GM23248 (cell line): ENCODE results near the gene FRMD3. TPM values are rescaled to one million over a fixed set of nuclear protein-coding genes. Genes with fewer than 3 reads are reported as not detected.

Experiments used
- DNase-seq: peaks from one replicate; pipeline ENCODE4 v3.0.0-alpha.2; 2015
- H2AFZ ChIP-seq: fragments of 200-600 bp; sonication (generic); 2 replicates; pipeline ENCODE4 v1.6.1; 2016; ENCODE audit warnings: antibody characterized with exemption
- H3F3A ChIP-seq: fragments of 200-600 bp; sonication (generic); 2 replicates; pipeline ENCODE4 v1.6.1; 2016; ENCODE audit warnings: mild to moderate bottlenecking, antibody characterized with exemption, mixed run types; ENCODE audit not compliant: insufficient read depth
- H3K27ac ChIP-seq: fragments of 200-600 bp; sonication (generic); 2 replicates; pipeline ENCODE4 v1.5.1; 2016; ENCODE audit warnings: mild to moderate bottlenecking
- H3K27me3 ChIP-seq: fragments of 200-600 bp; sonication (generic); replicated peaks from 2 replicates; pipeline ENCODE4 v1.6.1; 2016; ENCODE audit warnings: mild to moderate bottlenecking; ENCODE audit not compliant: insufficient read depth
- H3K36me3 ChIP-seq: fragments of 200-600 bp; sonication (generic); 2 replicates; pipeline ENCODE4 v1.6.1; 2016; ENCODE audit warnings: low read depth, mild to moderate bottlenecking
- H3K4me1 ChIP-seq: fragments of 200-600 bp; sonication (generic); 2 replicates; pipeline ENCODE4 v1.6.1; 2016; ENCODE audit warnings: mild to moderate bottlenecking; ENCODE audit not compliant: insufficient read depth
- H3K4me2 ChIP-seq: fragments of 200-600 bp; sonication (generic); one replicate; pipeline ENCODE4 v1.6.1; 2016; ENCODE audit warnings: mild to moderate bottlenecking; ENCODE audit not compliant: unreplicated experiment
- H3K4me3 ChIP-seq: fragments of 200-600 bp; sonication (generic); 2 replicates; pipeline ENCODE4 v1.5.1; 2016; ENCODE audit warnings: mild to moderate bottlenecking
- H3K79me2 ChIP-seq: fragments of 200-600 bp; sonication (generic); 2 replicates; pipeline ENCODE4 v1.6.1; 2016; ENCODE audit warnings: mild to moderate bottlenecking; ENCODE audit not compliant: insufficient read depth
- H3K9ac ChIP-seq: fragments of 200-600 bp; sonication (generic); 2 replicates; pipeline ENCODE4 v1.6.1; 2016; ENCODE audit warnings: mild to moderate bottlenecking
- H3K9me2 ChIP-seq: fragments of 200-600 bp; sonication (generic); 2 replicates; pipeline ENCODE4 v1.6.1; 2016; ENCODE audit warnings: mixed run types, mild to moderate bottlenecking, moderate library complexity; ENCODE audit not compliant: insufficient read depth
- H3K9me3 ChIP-seq: fragments of 200-600 bp; sonication (generic); one replicate; pipeline ENCODE4 v1.6.1; 2017; ENCODE audit warnings: low read depth
- H4K20me1 ChIP-seq: fragments of 200-600 bp; sonication (generic); 2 replicates; pipeline ENCODE4 v1.6.0; 2016; ENCODE audit not compliant: insufficient read depth
- EZH2 ChIP-seq: fragments of 200-600 bp; sonication (generic); IDR thresholded peaks from 2 replicates; pipeline ENCODE4 v1.6.1; 2018; ENCODE audit warnings: antibody characterized with exemption, mild to moderate bottlenecking; ENCODE audit not compliant: insufficient read depth, poor library complexity, severe bottlenecking
- EZH2phosphoT487 ChIP-seq: fragments of 200-600 bp; sonication (generic); IDR thresholded peaks from 2 replicates; pipeline ENCODE4 v1.6.1; 2018; ENCODE audit warnings: antibody characterized with exemption, moderate library complexity, mild to moderate bottlenecking, low read depth; ENCODE audit not compliant: insufficient read depth
- WGBS, 2 experiments: methylation state at CpG; one replicate each; pipeline ENCODE4 v1.1.6; 2015 to 2017; ENCODE audit warnings: low lambda C conversion rate in 2 of 2, low coverage in 1 of 2; ENCODE audit errors: missing lambda C conversion rate in 2 of 2; 5-methylcytosine and 5-hydroxymethylcytosine counted together
- in situ Hi-C: fragments of 300-500 bp; cut with MboI; formaldehyde crosslinking; loops from 2 replicates; pipeline ENCODE4 v1.15.0; 2020
- polyA plus RNA-seq: library from polyadenylated mRNA; unstranded; fragments of >200 nt; fragmentation: Nextera tagmentation; extraction: Ambion mirVana; gene quantifications from 2 replicates; pipeline ENCODE4 v1.2.1, GENCODE V29; 2016
- total RNA-seq: library from RNA; depleted of rRNA; stranded (reverse); fragments of >200 nt; shearing (Covaris generic); gene quantifications from 2 replicates; pipeline ENCODE4 v1.2.3, GENCODE V29; 2014

FRMD3 gene
- total and polyA plus RNA-seq, 2 experiments from 2014 or later = 0.32 to 0.66 TPM

DNA sequence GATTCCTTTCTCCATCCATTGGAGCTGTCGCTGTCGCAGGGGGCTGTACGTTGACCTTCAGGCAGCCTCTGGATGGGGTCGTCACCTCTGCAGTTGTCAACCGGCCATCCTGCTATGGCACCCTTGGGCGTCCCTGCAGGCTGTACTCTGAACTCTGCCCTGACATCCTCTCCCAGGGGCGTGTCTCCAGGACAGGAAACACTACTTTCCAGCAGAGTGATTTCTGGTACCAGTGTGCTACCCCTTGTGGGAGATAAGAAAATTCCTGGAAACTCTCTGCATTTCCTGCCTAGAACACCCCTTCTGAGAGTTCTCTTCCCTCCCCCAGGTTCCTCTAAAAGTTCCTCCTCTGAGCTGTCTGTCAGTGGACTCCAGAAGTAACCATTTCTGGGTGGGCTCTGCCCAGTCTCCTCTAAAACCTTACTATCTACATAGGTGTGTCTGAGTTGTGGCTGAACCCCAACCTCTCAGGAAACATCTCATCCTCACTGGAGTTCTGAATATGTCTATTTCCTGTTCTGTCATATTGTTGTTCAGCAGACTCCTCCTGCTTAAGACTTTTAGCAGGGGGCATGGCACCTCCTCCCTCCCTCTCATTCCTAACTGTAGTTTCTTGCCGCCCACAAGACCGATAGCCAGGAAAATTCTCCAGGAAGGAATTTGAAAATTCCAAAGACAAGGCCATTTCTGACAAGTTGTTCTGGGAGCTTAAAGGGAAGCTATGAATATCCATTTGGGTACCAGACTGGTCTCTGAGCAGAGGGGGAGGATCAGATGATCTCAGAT, 329.9 kb downstream of the FRMD3 start:
- 57 to 61% methylated on average over 9 of the region's 9 CpGs for WGBS, 2 experiments
- no peak overlapping the region for H3K4me3 ChIP-seq
- H3K9ac ChIP-seq = no peak overlapping the region
- H2AFZ ChIP-seq = no peak overlapping the region
- no peak for TF ChIP-seq EZH2phosphoT487
- TF ChIP-seq EZH2 = no peak
- no peaks in the 10 kb centered on the region for H3K9me2 ChIP-seq
- in situ Hi-C loops = no loop called here
- H3K4me2 ChIP-seq = no peak overlapping the region
- 0 out of 2 replicates have a peak, but pooled peaks cover 7% of the 10 kb centered on the region for H3K27me3 ChIP-seq
- no peaks in the 10 kb centered on the region for H3K79me2 ChIP-seq
- H3K9me3 ChIP-seq = no peaks in the 10 kb centered on the region
- no peaks in the 10 kb centered on the region for H4K20me1 ChIP-seq
- H3K27ac ChIP-seq = no peak overlapping the region
- no peaks in the 10 kb centered on the region for H3K4me1 ChIP-seq
- no peak for DNase-seq
- no peaks in the 10 kb centered on the region for H3F3A ChIP-seq
- no peaks in the 10 kb centered on the region for H3K36me3 ChIP-seq

DNA sequence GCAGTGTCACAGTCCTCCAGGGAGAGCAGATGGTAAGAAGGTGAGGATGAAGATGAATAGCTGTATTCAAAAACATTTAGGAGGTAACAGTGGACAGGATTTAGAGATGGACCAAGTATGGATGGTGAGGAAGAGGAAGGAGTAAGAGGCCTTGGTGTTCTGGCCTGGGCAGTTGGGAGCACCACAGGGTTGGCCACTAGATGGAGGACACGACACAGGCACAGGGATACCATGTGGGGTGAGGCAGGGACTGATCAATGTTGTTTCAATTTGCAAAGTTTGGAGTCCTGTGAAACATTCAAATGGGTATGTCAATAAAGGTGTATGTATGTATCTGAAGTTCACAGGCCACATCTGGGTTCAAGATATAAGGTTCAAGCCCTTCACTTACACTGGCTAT, 334.2 kb downstream of the FRMD3 start:
- DNase-seq = no peak
- Histone ChIP-seq H3K4me2 (no peak overlapping the region), H3K9me2 (no peaks in the 10 kb centered on the region), H3F3A (no peaks in the 10 kb centered on the region), H3K79me2 (no peaks in the 10 kb centered on the region), H3K9ac (no peak overlapping the region), H3K36me3 (no peaks in the 10 kb centered on the region), H3K27me3 (no peaks in the 10 kb centered on the region; the same call in 1 of the 2 replicates), H3K4me3 (no peak overlapping the region), H3K4me1 (no peaks in the 10 kb centered on the region), H2AFZ (no peak overlapping the region), H3K9me3 (no peaks in the 10 kb centered on the region), H3K27ac (no peak overlapping the region), H4K20me1 (no peaks in the 10 kb centered on the region)
- TF ChIP-seq EZH2phosphoT487 (no peak), EZH2 (no peak)
- in situ Hi-C loops = no loop called here
- WGBS, 2 experiments = 24 to 41% methylated on average over 1 of the region's 1 CpG

DNA sequence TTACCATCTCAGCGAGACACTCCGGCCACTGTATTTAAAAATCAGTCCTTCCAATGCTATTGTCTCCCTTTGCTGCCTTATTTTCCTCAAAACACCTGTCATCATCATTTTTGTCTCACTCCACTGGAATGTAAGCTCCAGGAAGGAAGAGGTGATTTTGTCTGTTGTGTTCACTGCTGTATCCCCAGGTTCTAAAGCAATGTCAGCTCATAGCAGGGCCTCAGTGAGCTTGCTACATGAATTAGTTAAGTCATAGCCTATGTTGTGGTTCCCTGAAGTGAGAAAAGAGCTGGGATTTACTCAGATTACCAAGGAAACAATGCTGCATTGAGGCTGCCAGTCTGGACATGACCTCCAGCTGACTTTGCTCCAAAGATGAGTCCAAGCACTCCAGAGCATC, 337.7 kb downstream of the FRMD3 start:
- WGBS, 2 experiments = 80 to 83% methylated on average over 2 of the region's 2 CpGs

DNA sequence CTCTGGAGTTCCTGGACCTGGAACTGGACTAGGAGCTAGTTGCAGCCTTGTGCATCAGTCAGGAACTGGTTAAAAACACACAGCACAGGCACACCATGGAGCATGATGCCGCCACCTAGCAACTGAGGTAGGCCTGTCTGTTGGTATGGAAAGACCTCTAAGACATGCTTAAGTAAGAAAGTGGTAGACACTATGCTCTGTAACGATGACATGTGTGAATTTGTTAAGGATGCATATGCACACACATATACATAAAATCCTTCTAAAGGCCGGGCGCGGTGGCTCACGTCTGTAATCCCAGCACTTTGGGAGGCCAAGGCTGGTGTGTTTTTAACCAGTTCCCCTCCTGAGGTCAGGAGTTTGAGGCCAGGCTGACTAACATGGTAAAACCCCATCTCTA, 338.4 kb downstream of the FRMD3 start:
- Histone ChIP-seq H3K9ac (no peak overlapping the region), H3K4me3 (no peak overlapping the region), H3K4me1 (no peaks in the 10 kb centered on the region), H3K36me3 (no peaks in the 10 kb centered on the region), H3K79me2 (no peaks in the 10 kb centered on the region), H3K27ac (no peak overlapping the region), H3K4me2 (no peak overlapping the region), H3K9me2 (no peaks in the 10 kb centered on the region), H3K9me3 (no peaks in the 10 kb centered on the region), H2AFZ (no peak overlapping the region), H3K27me3 (peaks cover 22% of the 10 kb centered on the region), H3F3A (no peaks in the 10 kb centered on the region), H4K20me1 (no peaks in the 10 kb centered on the region)
- 42 to 47% methylated on average over 6 of the region's 6 CpGs for whole genome bisulfite sequencing, 2 experiments
- in situ Hi-C loops = no loop called here
- DNase-seq = no peak
- TF ChIP-seq EZH2phosphoT487 (no peak), EZH2 (no peak)

More for the DNA sequence above, 337.7 kb downstream of the FRMD3 start:
- peaks cover 15% of the 10 kb centered on the region for H3K27me3 ChIP-seq
- DNase-seq = no peak
- H3K9ac ChIP-seq = no peak overlapping the region
- no peaks in the 10 kb centered on the region for H3K79me2 ChIP-seq
- no peak for TF ChIP-seq EZH2
- no peak for TF ChIP-seq EZH2phosphoT487
- H4K20me1 ChIP-seq = no peaks in the 10 kb centered on the region
- no peaks in the 10 kb centered on the region for H3F3A ChIP-seq
- H2AFZ ChIP-seq = no peak overlapping the region
- H3K9me2 ChIP-seq = no peaks in the 10 kb centered on the region
- no peak overlapping the region for H3K4me2 ChIP-seq
- in situ Hi-C loops = no loop called here
- no peak overlapping the region for H3K27ac ChIP-seq
- H3K36me3 ChIP-seq = no peaks in the 10 kb centered on the region
- H3K9me3 ChIP-seq = no peaks in the 10 kb centered on the region
- H3K4me1 ChIP-seq = no peaks in the 10 kb centered on the region
- no peak overlapping the region for H3K4me3 ChIP-seq

DNA sequence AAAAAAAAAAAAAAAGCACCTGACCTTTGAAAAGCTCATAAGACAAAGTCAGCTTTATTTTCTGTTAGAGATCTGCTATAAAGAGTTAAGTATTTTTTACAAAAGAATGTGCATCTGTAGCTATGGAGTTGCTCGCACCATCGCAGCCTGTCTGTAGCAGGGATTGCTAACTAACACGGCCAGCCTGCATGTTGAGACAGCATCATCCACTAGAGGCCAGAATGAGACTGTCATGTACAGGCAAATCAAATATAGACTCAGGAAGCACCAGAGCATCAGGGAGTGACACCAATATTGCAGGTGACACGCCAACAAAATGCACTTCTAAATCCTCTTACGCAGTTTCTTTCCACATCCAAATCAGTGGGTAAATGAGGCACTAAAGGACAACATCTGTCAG, 339.0 kb downstream of the FRMD3 start:
- H3K9me3 ChIP-seq = no peaks in the 10 kb centered on the region
- peak; percentile 66 for DNase-seq
- no peak overlapping the region for H3K4me2 ChIP-seq
- no peak for TF ChIP-seq EZH2
- TF ChIP-seq EZH2phosphoT487 = no peak
- H3K79me2 ChIP-seq = no peaks in the 10 kb centered on the region
- no peak overlapping the region for H3K9ac ChIP-seq
- peaks cover 27% of the 10 kb centered on the region for H3K27me3 ChIP-seq
- in situ Hi-C loops = no loop called here
- no peaks in the 10 kb centered on the region for H3F3A ChIP-seq
- H3K4me3 ChIP-seq = no peak overlapping the region
- 16% methylated on average over 5 of the region's 5 CpGs for WGBS, 2 experiments
- H2AFZ ChIP-seq = no peak overlapping the region
- no peaks in the 10 kb centered on the region for H3K9me2 ChIP-seq
- no peaks in the 10 kb centered on the region for H3K4me1 ChIP-seq
- H4K20me1 ChIP-seq = no peaks in the 10 kb centered on the region
- no peak overlapping the region for H3K27ac ChIP-seq
- no peaks in the 10 kb centered on the region for H3K36me3 ChIP-seq
